Stimulated activated CD8-positive, alpha-beta memory T cell treated with anti-CD3 and anti-CD28 coated beads, Interleukin-15, amount 100 ng/mL, for 1 hour (primary cell): ENCODE data around the gene CARMIL1.

Experiments
- DNase-seq: peaks from one replicate; pipeline ENCODE4 v3.0.0-alpha.2; 2020; ENCODE audit warnings: low read depth

The CARMIL1 gene

DNA sequence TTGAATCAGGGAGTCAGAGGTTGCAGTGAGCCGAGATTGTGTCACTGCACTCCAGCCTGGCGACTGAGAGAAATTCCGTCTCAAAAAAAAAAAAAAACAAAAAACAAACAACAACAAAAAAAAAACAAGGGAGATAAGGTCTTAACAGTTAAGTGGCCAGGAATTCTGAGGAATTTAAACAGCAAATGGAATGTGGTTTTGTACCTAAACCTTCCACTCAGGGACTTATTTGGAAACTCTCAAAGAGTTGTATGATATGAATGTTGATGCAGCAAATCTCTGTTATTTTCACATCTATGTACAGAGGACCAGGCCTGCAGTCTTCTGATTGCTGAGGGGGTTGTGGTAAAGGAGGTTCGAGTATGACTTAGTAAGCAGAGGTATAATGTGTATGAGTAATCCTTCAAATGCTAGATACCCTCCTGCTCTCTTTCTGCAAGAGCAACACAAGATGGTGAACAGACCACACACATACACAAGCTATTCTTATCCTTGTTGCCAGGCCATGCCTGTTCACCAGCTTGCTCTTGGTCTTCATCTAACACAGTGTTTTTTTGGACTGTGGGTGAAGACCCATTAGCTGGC, 197.9 kb downstream of the CARMIL1 start:
- no peak for DNase-seq

DNA sequence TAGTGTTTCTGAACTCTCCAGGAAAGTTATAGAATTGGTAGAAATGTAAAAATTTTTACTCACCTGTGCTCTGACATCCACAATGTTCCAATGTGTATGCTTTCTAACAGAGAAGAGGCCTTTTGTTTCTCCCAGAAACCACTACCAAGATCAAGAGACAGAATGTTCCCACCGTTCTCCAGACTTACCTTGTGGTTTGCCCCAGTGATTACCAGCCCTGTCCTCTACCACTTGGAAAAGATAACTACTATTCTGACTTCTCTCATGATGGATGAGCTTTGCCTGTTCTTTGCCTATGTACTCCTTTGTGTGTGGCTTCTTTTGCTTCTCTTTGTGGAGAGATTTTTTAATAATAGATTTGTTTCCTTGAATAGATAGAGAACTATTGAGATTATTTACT, 199.8 kb downstream of the CARMIL1 start:
- DNase-seq, result no peak

DNA sequence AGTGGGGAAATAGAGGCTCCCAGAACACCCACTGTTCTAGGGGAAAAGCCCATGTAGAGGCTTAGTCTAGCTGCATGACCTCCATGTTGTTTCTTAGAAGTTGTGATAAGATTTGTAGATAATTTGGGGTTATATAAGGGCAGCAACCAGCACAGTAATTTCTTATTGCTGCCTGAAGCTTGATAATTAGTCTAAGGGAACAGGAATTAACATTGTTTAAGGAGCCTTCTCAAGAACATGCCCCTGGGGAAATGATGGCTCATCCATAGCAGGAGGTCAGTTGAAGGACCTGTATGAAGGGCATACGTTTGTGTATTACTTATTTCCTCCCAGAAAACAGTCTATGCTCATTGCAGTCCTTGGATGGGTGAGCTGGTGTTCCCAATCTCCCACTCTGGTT, 202.1 kb downstream of the CARMIL1 start:
- no peak for DNase-seq

DNA sequence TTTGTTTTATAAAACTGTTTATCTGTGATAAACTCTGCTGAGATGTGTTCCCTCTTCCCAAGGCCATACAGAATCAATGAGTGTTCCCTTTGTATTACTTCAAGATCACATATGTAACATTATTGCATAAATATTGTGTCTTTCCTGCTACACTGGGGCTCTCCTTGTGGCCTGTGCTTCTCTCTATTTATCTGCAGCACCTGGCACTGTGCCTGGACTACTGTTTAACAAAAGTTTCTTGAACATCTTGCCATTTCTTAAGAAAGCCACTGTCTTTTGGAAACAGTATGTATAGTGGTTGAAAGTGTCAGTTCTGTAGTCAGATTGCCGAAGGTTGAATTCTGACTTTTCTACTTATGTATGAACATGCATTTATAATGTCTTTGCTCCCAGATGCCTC, 203.8 kb downstream of the CARMIL1 start:
- DNase-seq, result no peak

DNA sequence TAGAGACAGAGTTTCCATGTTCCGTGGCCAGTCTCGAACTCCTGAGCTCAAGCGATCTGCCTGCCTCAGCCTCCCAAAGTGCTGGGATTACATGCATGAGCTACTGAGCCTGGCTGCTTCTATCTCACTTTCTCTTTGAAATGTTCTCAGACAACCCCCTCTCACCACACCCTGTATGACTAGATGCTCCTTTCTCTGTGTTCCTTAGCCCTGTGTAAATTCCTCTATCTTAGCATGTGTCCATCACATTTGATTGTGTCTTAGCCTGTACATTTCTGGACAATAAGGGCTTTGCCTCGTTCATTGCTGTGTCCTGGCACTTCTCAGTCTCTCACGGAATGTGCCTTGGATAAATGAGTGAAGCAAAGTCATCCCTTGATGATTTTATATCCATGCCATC, 204.8 kb downstream of the CARMIL1 start:
- no peak for DNase-seq

DNA sequence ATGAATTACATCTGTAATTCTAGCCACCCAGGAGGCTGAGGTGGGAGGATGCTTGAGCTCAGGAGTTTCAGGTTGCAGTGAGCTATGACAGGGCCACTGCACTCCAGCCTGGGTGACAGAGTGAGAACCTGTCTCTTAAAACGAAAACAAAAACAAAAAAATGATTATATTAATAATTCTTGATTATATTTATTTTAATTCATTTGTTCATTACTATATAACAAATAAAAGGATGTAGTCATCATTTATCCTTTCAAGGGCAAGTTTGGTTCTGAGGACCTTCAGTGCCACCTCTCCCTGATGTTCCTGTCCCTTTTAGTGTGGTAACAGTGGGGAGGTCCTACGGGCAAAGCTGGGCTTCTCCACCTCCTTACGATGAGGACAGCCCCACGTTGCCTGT, 205.7 kb downstream of the CARMIL1 start:
- DNase-seq, result no peak

DNA sequence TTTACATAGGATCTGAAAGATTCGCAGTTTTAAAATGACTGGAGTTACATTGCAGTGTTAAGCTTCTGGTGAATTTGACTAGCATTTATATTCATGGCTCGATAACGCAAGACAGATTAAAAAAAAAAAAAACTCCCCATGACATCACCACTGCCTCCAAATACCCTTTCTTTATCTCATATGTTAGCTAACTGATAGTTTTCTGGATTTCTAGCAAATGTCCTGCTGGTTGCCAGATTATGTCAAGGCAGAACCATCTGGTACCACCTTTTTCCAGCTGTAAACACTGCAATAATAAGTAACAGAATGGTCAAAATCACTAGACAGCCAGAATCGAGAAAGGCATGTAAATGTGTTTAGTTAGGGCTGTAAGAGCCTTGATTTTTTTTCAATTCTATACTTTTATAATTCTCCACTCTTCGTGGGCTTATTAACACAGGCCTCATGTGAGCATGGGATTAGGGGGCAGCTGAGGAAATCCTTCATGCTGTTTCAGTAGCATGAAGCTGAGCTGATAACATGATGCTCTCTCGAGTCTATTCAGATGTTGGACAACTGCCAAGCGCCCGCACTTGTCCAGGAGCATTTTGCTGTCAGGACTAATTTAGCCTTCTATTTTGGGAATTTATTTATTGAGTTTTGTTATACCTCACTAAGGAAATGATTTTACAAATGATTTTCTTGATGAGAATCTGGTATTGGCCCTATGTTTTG, 206.8 kb downstream of the CARMIL1 start:
- DNase-seq, result no peak

DNA sequence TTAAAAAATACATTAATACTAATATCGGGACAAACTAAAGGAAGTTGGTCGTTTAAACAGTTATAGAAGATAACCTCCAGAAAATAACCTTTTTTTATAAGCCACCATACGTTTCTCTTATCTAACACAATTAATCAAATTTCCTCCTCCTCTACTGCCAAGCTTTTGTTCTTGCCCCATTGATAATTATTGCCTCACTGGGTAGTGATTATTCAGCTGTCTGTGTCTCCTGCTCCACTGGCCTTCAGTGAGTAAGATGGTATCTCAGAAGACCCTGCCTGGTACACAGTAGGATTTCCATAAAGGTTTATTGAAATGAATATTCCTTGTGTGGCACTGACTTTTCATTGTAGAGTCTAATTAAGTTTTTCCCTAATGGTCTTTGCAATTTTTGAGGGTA, 207.4 kb downstream of the CARMIL1 start:
- no peak for DNase-seq

DNA sequence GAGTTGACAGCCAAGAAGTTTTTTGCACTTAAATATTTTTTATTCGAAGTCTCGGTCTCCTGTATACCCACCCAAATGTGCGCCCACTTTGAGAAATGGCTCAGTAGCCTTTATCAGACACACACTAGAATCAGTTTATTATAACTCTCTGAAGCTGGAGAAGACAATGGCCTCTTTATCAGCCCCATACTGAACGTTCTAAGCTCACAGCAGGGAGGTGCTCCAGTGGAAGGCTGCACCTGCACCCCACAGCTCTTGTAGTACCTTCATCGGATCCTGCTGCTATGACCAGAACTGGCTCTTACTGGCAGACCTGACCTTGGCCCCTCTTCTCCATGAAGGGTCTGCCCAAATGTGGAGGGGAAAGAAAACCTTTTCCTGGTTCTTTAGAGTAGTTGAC, 207.8 kb downstream of the CARMIL1 start:
- no peak for DNase-seq

DNA sequence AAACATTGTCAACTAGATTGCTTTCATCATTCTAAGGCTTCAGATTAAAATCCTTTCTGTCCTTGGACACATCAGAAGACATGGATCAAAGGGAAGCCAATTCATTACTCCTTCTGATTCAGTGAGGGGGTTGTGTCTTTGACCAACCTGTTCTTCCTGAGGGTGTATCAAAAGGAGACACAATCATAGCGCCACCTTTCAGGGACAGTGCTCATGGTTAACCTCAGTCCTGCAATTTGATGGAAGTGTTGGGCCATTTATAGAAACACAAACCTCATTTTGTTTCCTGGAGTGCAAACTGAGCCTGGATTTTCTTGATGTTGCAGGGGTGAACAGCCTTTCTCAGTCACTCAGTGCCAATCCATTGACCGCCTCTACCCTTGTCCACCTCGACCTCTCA, 209.0 kb downstream of the CARMIL1 start:
- DNase-seq, result no peak

DNA sequence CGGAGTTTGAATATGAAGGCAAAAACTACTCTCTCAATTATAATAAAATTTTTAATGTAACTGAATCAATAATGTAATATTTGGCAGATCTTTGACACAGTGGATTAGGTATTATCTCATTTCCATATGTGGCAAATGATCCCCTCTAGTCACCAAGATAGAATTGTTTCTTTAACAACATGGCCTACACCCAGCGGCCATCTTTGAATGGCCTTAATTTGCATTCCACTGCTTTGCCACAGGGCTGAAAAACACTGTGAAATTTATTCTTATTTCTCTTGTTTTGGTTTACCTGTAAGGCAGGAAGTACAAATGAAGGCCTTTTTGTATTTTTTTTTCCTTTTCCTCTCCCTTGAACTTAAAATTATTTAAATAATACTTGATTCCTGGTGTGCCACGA, 210.2 kb downstream of the CARMIL1 start:
- DNase-seq, result no peak

DNA sequence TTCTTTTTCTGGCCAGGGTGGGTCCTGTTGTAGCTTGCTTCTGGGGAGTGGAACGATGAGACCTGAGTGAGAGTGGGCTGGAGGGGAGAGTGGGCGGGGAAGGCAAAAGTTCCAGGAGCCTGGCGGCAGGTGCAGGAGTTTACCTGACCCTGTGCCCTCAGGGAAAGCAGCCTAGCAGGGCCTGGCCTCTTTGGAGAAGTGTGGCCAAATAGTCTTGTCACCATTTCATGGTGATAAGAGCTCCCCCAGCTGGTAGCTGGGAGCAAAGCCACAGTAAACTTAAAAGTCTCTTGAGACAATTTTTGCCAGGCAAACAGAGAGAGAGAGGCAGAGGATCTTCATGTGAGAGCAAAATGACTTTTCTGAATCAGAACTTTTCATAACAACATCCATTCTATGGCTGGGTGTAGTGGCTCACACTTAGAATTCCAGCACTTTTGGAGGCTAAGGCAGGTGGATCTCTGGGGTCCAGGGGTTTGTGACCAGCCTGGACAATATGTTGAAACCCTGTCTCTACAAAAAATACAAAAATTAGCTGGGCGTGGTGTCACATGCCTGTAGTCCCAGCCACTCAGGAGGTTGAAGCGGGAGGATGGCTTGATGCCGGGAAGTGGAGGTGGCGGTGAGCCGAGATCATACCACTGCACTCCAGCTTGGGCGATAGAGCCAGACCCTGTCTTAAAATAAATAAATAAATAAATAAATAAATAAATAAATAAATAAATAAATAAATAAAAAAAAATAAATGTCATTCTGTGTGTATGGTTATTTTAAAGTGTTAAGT, 211.0 kb downstream of the CARMIL1 start:
- DNase-seq, result peak; percentile 22

DNA sequence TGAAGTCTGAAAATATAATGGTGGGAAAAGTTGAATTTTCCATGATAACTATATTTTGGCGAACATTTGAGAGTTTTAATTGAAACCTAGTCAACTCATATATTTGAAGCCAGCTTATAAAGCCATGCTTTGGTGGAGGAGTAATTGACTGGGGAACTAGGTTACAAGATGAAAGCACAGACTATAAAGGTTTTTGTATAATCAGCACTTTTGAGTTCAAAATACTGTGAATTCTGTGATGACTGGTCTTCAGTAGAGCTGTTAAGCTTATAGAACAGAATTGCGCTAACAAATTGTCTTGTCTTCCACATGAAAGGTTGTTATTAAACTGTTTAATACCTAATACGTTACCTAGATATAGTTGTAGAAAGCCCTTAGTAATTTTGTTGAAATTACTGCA, 213.8 kb downstream of the CARMIL1 start:
- no peak for DNase-seq

DNA sequence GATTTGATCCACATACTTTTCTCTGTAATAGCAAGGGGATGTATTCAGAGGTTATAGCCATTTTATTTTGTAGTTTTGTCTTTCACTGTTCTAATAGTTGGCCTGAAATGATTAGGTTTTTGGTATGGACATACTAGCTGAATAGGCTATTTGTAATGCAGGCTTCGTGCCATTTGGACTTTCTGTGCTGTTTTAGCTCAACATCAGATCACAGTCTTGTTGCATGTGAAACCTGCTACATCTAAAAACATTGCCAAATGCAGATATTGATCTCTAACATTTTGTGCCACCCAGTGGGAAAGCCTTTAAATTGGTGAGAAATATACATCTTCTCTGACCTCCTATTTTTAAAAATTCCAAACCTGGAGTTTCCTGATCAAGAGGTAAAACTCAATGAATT, 215.3 kb downstream of the CARMIL1 start:
- no peak for DNase-seq

DNA sequence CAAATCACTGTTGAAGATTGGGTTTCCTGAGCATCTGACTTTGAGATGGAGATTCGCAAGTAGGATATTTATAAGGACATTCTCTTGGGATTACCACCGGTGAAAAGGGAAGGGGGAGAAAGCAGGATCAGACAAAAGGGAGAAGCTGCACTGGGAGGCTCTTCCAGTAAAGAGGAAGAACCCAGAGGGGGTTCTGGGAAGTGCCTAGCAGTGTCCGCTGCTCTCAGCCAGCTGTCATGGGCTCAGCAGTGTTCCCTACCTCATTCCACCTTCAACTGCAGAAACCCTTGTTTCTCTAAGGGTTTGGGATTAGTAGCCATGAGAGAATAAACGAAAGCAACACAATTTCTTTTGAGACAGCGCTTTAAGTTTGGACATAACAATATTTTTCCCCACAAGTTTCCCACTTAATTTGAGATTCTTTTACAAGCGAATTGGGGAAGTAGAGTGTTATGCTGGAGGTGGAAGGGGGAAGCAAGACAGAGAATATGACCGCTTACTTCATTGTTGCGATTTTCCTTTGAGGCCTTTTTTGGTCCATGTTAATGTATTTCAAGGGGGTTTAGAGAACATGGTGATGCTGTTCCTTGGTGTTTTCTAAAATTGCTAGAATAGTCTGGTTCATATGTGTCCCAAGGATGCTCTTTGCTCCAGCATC, 218.3 kb downstream of the CARMIL1 start:
- no peak for DNase-seq

DNA sequence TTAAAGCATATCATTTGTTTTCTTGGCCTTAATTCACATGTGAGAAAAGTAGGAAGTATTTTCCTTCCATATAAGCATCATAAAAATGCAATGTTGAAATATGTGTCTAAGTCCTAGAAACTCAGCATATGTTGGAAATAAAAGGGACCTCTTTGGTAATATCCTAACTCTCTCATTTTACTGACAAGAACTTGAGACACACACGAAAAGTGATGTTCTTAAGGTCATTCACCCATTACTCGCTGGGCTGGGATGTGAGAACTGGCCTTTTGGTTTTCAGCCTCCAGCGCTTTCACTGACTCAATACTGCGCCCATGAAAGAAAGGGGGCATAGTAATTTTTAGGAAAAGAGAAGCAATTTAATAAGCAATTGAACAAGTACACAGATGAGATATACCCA, 219.3 kb downstream of the CARMIL1 start:
- DNase-seq, result no peak

DNA sequence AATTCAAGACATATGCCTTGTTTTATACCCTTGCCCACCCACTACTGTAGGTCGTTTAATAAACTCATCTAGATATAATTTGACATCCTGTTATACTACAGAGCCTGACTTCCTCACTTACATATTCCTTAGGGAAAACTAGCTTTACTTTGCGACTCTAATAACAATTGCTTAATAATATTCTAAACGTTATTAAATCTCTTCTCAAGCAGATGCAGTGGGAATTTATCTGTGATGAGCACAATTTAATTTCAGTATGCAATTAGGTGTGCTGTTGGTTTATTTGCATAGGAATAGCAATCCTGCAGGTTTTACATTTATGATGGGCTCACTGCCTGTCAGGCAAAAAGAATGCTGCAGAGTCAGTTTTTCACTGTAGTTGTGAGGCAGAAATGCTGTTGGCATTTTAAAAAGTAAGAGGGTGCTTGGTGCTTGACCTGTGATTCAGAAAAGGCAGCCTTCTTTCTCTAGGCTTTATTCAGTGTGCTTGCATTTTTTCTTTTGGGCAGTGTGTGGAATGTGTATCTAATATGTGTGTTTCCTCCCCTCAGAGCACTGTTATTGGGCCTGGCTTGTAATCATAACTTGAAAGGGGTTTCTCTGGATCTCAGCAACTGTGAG, 220.6 kb downstream of the CARMIL1 start:
- DNase-seq, result no peak

DNA sequence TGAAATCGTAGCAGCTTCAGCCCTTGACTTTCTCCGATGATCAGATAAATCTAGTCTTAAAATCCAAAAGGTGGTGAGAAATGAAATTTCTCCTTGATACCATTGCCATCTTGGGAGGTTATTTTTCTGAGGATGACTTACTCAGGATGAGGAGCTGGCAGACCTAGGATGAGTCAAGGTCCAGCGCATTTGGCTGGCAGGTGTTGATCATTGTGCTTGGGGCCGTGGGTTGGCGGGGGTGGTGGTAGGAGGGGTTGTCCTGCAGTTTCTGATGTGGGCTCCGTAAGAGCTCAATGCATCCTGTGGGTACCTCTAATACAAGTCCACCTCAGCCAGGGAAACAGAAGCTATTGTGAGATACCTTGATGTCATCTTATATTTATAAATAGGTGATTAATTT, 224.5 kb downstream of the CARMIL1 start:
- no peak for DNase-seq

DNA sequence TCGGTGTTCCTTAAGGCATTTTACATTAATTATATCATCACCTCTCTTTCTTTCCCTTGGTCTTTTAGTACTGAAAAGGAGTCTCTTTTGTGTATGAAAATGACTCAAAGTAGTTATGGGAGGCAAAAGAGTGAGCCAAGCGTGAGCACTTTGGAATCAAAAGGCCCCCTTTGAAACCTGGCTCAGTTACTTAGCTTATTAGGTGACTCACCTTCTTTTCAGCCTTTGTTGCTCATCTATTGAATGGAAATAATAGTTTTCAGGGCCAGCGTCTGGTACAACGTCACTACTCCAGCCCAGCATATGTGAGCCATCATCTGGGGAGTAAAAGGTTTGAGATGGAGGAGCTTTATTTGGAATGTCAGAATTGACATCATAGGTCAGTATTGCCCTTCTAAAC, 225.5 kb downstream of the CARMIL1 start:
- no peak for DNase-seq

DNA sequence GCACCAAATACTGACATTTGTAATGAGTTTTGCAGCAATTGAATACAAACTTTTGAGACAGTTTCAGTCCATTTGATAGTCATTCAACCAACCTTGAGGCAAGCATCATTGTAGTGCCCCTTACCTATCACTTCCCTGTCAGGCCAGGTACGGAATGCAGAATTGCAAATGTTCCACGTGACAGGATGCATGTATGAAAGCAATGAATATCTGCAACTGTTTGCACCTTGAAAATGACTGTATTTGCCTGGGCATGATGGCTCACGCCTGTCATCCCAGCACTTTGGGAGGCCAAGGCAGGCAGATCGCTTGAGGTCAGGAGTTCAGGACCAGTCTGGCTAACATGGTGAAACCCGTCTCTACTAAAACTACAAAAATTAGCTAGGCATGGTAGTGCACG, 226.8 kb downstream of the CARMIL1 start:
- no peak for DNase-seq

DNA sequence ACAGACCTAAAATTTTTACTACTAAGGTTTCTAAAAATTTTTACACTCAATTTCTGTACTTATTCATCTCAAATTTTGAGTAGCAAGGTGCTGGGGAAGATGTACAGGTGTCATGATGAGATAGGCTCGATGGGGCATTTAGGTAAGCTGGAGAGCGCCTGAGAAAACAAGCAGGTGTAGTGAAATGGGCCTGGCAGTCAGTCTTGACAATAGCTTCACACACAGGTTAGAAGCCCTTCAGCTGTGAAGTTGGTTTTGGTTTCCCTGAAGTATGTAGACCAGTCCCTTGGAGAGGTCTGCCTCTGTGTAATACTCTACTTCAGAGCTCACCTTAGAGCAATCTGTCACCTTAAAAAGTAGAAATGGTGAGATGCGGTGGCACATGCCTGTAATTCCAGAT, 228.9 kb downstream of the CARMIL1 start:
- DNase-seq, result no peak

DNA sequence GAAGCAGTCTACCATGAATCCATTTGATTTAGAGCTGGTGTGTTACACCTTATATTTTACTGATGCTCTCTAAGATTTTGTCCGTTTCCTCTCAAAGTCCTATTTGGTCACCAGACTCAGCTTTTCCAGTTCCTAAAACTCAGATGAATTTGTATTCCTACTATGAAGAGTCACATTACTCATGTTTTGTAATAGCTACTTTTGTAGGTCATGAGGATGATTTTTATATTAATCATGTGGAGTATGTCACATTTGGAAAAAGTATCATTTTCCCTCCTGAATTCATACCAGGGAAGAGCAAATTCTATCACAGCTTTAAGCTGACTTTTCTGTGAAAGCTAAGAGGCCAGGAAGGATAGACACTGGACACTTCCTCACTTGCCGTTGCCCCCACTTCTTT, 232.2 kb downstream of the CARMIL1 start:
- no peak for DNase-seq

DNA sequence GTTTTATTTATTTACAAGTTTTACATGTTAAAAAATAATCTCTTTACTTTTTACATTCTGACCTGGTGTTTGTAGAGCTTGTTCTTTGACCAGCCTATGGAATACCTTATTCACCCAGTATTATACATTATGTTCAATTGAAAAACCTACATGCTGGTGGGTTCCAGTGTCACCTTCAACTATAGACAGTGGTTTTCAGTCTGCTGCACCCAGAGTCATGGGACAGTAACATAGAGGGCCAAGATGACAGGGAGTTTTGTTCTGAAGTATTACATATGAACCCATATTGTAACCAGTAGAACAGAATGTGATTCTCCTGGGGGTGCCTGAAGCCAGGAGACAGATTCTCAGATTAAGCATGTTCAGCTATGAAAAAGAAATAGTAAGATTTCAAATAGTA, 233.4 kb downstream of the CARMIL1 start:
- DNase-seq, result no peak
